Measurements from ENCODE around the gene SURF4.

SURF4 gene

GRCh38 chr9:133401588-133401987 lies 25.7 kb upstream of the SURF4 start:
- Histone ChIP-seq H3K4me3 (replicated peaks; ENCODE audit: low read depth, low read length) (no peak overlapping the region), H3K36me3 (ENCODE audit: control insufficient read depth, insufficient read depth, low read length) (peaks cover 21% of the 10 kb centered on the region), H3K27me3 (replicated peaks; ENCODE audit: control insufficient read depth, insufficient read depth, low read length) (no peaks in the 10 kb centered on the region)
- DNase-seq (ENCODE audit: extremely low read depth, insufficient read length): no peak
- TF ChIP-seq, protein P1, sequence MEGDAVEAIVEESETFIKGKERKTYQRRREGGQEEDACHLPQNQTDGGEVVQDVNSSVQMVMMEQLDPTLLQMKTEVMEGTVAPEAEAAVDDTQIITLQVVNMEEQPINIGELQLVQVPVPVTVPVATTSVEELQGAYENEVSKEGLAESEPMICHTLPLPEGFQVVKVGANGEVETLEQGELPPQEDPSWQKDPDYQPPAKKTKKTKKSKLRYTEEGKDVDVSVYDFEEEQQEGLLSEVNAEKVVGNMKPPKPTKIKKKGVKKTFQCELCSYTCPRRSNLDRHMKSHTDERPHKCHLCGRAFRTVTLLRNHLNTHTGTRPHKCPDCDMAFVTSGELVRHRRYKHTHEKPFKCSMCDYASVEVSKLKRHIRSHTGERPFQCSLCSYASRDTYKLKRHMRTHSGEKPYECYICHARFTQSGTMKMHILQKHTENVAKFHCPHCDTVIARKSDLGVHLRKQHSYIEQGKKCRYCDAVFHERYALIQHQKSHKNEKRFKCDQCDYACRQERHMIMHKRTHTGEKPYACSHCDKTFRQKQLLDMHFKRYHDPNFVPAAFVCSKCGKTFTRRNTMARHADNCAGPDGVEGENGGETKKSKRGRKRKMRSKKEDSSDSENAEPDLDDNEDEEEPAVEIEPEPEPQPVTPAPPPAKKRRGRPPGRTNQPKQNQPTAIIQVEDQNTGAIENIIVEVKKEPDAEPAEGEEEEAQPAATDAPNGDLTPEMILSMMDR (IDR thresholded peaks at IDR 0.05; ENCODE audit: insufficient read depth, low read length, poor library complexity, severe bottlenecking): no peak

GRCh38 chr9:133400292-133400691 lies 24.4 kb upstream of the SURF4 start:
- no peak for DNase-seq (ENCODE audit: extremely low read depth, insufficient read length)
- Histone ChIP-seq H3K4me3 (replicated peaks; ENCODE audit: low read depth, low read length) (no peak overlapping the region), H3K27me3 (replicated peaks; ENCODE audit: control insufficient read depth, insufficient read depth, low read length) (no peaks in the 10 kb centered on the region), H3K36me3 (ENCODE audit: control insufficient read depth, insufficient read depth, low read length) (peaks cover 11% of the 10 kb centered on the region)
- TF ChIP-seq, protein P1 (IDR thresholded peaks at IDR 0.05; ENCODE audit: insufficient read depth, low read length, poor library complexity, severe bottlenecking): no peak

DNA sequence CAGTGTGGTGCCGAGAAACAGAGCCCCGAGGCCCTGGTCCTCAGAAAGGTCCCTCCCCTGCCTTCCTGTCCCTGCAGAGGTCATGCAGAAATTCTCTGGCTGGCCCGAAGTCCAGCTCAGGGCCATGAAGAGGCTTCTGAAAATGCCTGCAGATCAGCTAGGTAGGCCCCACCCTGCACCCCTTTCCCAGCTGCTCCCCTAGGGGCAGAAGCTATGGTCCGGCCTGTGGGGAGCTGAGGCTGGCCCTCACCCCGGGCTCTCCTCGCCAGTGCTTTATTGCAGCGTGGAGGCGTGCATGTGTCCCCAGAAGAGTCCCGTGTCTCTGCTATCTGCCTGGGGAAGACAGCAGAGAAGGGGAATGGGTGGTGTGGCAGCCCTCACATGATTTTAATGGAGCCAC lies 22.0 kb upstream of the SURF4 start:
- Histone ChIP-seq H3K36me3 (ENCODE audit: control insufficient read depth, insufficient read depth, low read length) (peaks cover 4% of the 10 kb centered on the region), H3K4me3 (replicated peaks; ENCODE audit: low read depth, low read length) (no peak overlapping the region), H3K27me3 (replicated peaks; ENCODE audit: control insufficient read depth, insufficient read depth, low read length) (no peaks in the 10 kb centered on the region)
- TF ChIP-seq, protein P1 (IDR thresholded peaks at IDR 0.05; ENCODE audit: insufficient read depth, low read length, poor library complexity, severe bottlenecking): no peak
- DNase-seq (ENCODE audit: extremely low read depth, insufficient read length): no peak

- TF ChIP-seq, protein P1 (IDR thresholded peaks at IDR 0.05; ENCODE audit: insufficient read depth, low read length, poor library complexity, severe bottlenecking): no peak
- H3K36me3 ChIP-seq (ENCODE audit: control insufficient read depth, insufficient read depth, low read length): peaks cover 2% of the 10 kb centered on the region
- no peak overlapping the region for H3K4me3 ChIP-seq (replicated peaks; ENCODE audit: low read depth, low read length)
- no peak for DNase-seq (ENCODE audit: extremely low read depth, insufficient read length)
- H3K27me3 ChIP-seq (replicated peaks; ENCODE audit: control insufficient read depth, insufficient read depth, low read length): no peaks in the 10 kb centered on the region
Measured at GRCh38 chr9:133397370-133397769, 21.5 kb upstream of the SURF4 start.

- TF ChIP-seq, protein P1 (IDR thresholded peaks at IDR 0.05; ENCODE audit: insufficient read depth, low read length, poor library complexity, severe bottlenecking): peak; percentile 48
- H3K27me3 ChIP-seq (replicated peaks; ENCODE audit: control insufficient read depth, insufficient read depth, low read length): no peaks in the 10 kb centered on the region
- H3K4me3 ChIP-seq (replicated peaks; ENCODE audit: low read depth, low read length): no peak overlapping the region
- DNase-seq (ENCODE audit: extremely low read depth, insufficient read length): no peak
- no peaks in the 10 kb centered on the region for H3K36me3 ChIP-seq (ENCODE audit: control insufficient read depth, insufficient read depth, low read length)
Measured at GRCh38 chr9:133396952-133397351, 21.1 kb upstream of the SURF4 start.

DNA sequence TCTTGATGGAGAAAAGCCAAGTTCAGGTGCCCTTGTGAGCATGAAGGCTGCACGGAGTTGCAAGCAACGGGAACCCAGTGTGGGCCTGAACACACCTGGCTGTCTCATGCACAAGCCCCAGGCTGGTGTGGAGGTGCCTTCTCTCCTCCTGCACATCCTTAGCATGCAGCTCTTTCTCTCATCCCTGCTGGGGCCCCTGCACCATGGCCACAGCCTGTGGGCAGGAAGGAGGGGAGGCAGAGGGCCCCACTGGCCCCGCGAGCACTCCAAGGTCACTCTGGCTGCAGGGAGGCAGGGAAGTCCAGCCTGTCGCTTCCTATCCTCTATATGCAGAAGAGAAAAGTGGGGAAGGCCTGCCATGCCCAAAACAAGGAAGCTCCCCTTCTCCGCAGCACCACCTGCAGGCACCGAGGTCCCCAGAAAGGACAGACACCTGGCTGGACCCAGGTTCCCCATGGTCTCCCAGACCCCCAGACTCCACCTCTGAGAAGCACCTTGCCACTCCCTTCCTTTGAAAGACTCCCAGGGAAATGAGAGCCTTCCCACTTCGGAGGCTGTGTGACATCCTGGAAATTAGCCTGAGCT lies 18.9 kb upstream of the SURF4 start:
- Histone ChIP-seq H3K4me3 (replicated peaks; ENCODE audit: low read depth, low read length) (no peak overlapping the region), H3K27me3 (replicated peaks; ENCODE audit: control insufficient read depth, insufficient read depth, low read length) (no peaks in the 10 kb centered on the region), H3K36me3 (ENCODE audit: control insufficient read depth, insufficient read depth, low read length) (no peaks in the 10 kb centered on the region)
- TF ChIP-seq, protein P1 (IDR thresholded peaks at IDR 0.05; ENCODE audit: insufficient read depth, low read length, poor library complexity, severe bottlenecking): no peak
- DNase-seq (ENCODE audit: extremely low read depth, insufficient read length): no peak
